ENCODE data around the gene ITIH4. TPM values are rescaled to one million over a fixed set of nuclear protein-coding genes. Genes with fewer than 3 reads are reported as not detected.

ITIH4 gene
- total RNA-seq, 1 donor from 2014 or later, result 6.1 TPM

- DNase-seq (ENCODE audit: low spot score in 2 of 2) (no peak), FAIRE-seq (no peak)
Observed at GRCh38 chr3:52805270-52806039, 25.0 kb downstream of the ITIH4 start.

- FAIRE-seq (no peak), DNase-seq (ENCODE audit: low spot score in 2 of 2) (no peak)
Observed at GRCh38 chr3:52801839-52802238, 28.6 kb downstream of the ITIH4 start.

- no peak for DNase-seq (ENCODE audit: low spot score in 2 of 2)
- FAIRE-seq, result no peak
Observed at GRCh38 chr3:52800079-52800478, 30.4 kb downstream of the ITIH4 start.

GRCh38 chr3:52798978-52799476, 31.4 kb downstream of the ITIH4 start:
- no peak for FAIRE-seq
- no peak for DNase-seq (ENCODE audit: low spot score in 2 of 2)

- no peak for DNase-seq (ENCODE audit: low spot score in 2 of 2)
Observed at GRCh38 chr3:52798376-52798977, 32.0 kb downstream of the ITIH4 start.

GRCh38 chr3:52796411-52796810, 34.1 kb downstream of the ITIH4 start:
- FAIRE-seq (no peak), DNase-seq (ENCODE audit: low spot score in 2 of 2) (no peak)

More at GRCh38 chr3:52798376-52798977, 32.0 kb downstream of the ITIH4 start:
- FAIRE-seq, result no peak

- DNase-seq (ENCODE audit: low spot score in 2 of 2), result no peak
- no peak for FAIRE-seq
Observed at GRCh38 chr3:52795298-52795900, 35.1 kb downstream of the ITIH4 start.

GRCh38 chr3:52794612-52795099, 35.8 kb downstream of the ITIH4 start, which contains the start of gene ITIH3:
Gene ITIH3, plus strand, starts transcription at chr3:52794796. Its CDS starts 8 bp downstream, at chr3:52794804.
- no peak for FAIRE-seq
- DNase-seq (ENCODE audit: low spot score in 2 of 2), result no peak

- no peak for FAIRE-seq
Observed at GRCh38 chr3:52793702-52794611, 36.5 kb downstream of the ITIH4 start.

GRCh38 chr3:52792961-52793695, 37.3 kb downstream of the ITIH4 start:
- FAIRE-seq (no peak), DNase-seq (ENCODE audit: low spot score in 2 of 2) (no peak)

More at GRCh38 chr3:52793702-52794611, 36.5 kb downstream of the ITIH4 start:
- no peak for DNase-seq (ENCODE audit: low spot score in 2 of 2)

- DNase-seq (ENCODE audit: low spot score in 2 of 2), result no peak
- FAIRE-seq, result no peak
Observed at GRCh38 chr3:52792413-52792812, 38.1 kb downstream of the ITIH4 start.

- FAIRE-seq (no peak), DNase-seq (ENCODE audit: low spot score in 2 of 2) (no peak)
Observed at GRCh38 chr3:52791928-52792327, 38.5 kb downstream of the ITIH4 start.

GRCh38 chr3:52791366-52791765, 39.1 kb downstream of the ITIH4 start:
- DNase-seq (ENCODE audit: low spot score in 2 of 2) (no peak), FAIRE-seq (no peak)

- FAIRE-seq (no peak), DNase-seq (ENCODE audit: low spot score in 2 of 2) (no peak)
Observed at GRCh38 chr3:52790741-52791140, 39.7 kb downstream of the ITIH4 start.

- DNase-seq (ENCODE audit: low spot score in 2 of 2), result no peak
- no peak for FAIRE-seq
Observed at GRCh38 chr3:52790337-52790736, 40.1 kb downstream of the ITIH4 start.

- FAIRE-seq (no peak), DNase-seq (ENCODE audit: low spot score in 2 of 2) (no peak)
Observed at GRCh38 chr3:52789746-52790040, 40.8 kb downstream of the ITIH4 start.

GRCh38 chr3:52788890-52789745, 41.4 kb downstream of the ITIH4 start:
- DNase-seq (ENCODE audit: low spot score in 2 of 2) (no peak), FAIRE-seq (no peak)
